ENCODE data around the gene MATK.

The MATK gene

GRCh38 chr19:3785938-3786824 lies at the start of gene MATK:
TSS of gene MATK (minus strand) at chr19:3786381. CDS start at chr19:3785135, 1,246 bp downstream.
- Mint-ChIP-seq H3K4me1 (ENCODE audit: low read depth) (peaks cover 5% of the 10 kb centered on the region), H3K36me3 (ENCODE audit: low read depth) (peaks cover 8% of the 10 kb centered on the region), H3K4me3 (peak within 1 kb of the TSS; percentile 62), H3K27ac (no peak within 1 kb of the TSS), H3K27me3 (ENCODE audit: low read depth) (peaks cover 34% of the 10 kb centered on the region), H3K9me3 (peaks cover 16% of the 10 kb centered on the region)

GRCh38 chr19:3835055-3835435 lies 48.9 kb upstream of the MATK start:
- Mint-ChIP-seq H3K27ac (no peak overlapping the region), H3K27me3 (ENCODE audit: low read depth) (no peaks in the 10 kb centered on the region), H3K4me3 (no peak overlapping the region), H3K4me1 (ENCODE audit: low read depth) (no peaks in the 10 kb centered on the region), H3K36me3 (ENCODE audit: low read depth) (no peaks in the 10 kb centered on the region), H3K9me3 (peaks cover 22% of the 10 kb centered on the region)

- Mint-ChIP-seq H3K4me1 (ENCODE audit: low read depth) (no peaks in the 10 kb centered on the region), H3K27ac (no peak overlapping the region), H3K4me3 (no peak overlapping the region), H3K36me3 (ENCODE audit: low read depth) (no peaks in the 10 kb centered on the region), H3K9me3 (peaks cover 18% of the 10 kb centered on the region), H3K27me3 (ENCODE audit: low read depth) (no peaks in the 10 kb centered on the region)
Observed at GRCh38 chr19:3834349-3835054, 48.3 kb upstream of the MATK start.

GRCh38 chr19:3833578-3834348 lies 47.6 kb upstream of the MATK start:
- H3K27me3 Mint-ChIP-seq (ENCODE audit: low read depth): no peaks in the 10 kb centered on the region
- no peak overlapping the region for H3K4me3 Mint-ChIP-seq
- H3K4me1 Mint-ChIP-seq (ENCODE audit: low read depth): no peaks in the 10 kb centered on the region
- no peak overlapping the region for H3K27ac Mint-ChIP-seq
- H3K36me3 Mint-ChIP-seq (ENCODE audit: low read depth): no peaks in the 10 kb centered on the region
- H3K9me3 Mint-ChIP-seq: peaks cover 13% of the 10 kb centered on the region

- H3K9me3 Mint-ChIP-seq: no peaks in the 10 kb centered on the region
- H3K4me3 Mint-ChIP-seq: no peak overlapping the region
- H3K4me1 Mint-ChIP-seq (ENCODE audit: low read depth): no peaks in the 10 kb centered on the region
- H3K27me3 Mint-ChIP-seq (ENCODE audit: low read depth): no peaks in the 10 kb centered on the region
- H3K27ac Mint-ChIP-seq: no peak overlapping the region
- no peaks in the 10 kb centered on the region for H3K36me3 Mint-ChIP-seq (ENCODE audit: low read depth)
Observed at GRCh38 chr19:3832001-3832400, 45.8 kb upstream of the MATK start.

GRCh38 chr19:3831601-3832000 lies 45.4 kb upstream of the MATK start:
- Mint-ChIP-seq H3K36me3 (ENCODE audit: low read depth) (no peaks in the 10 kb centered on the region), H3K4me1 (ENCODE audit: low read depth) (no peaks in the 10 kb centered on the region), H3K9me3 (no peaks in the 10 kb centered on the region), H3K4me3 (no peak overlapping the region), H3K27ac (no peak overlapping the region), H3K27me3 (ENCODE audit: low read depth) (no peaks in the 10 kb centered on the region)

GRCh38 chr19:3830621-3831589 lies 44.7 kb upstream of the MATK start:
- no peaks in the 10 kb centered on the region for H3K4me1 Mint-ChIP-seq (ENCODE audit: low read depth)
- no peaks in the 10 kb centered on the region for H3K36me3 Mint-ChIP-seq (ENCODE audit: low read depth)
- H3K9me3 Mint-ChIP-seq: no peaks in the 10 kb centered on the region
- H3K27me3 Mint-ChIP-seq (ENCODE audit: low read depth): no peaks in the 10 kb centered on the region
- no peak overlapping the region for H3K27ac Mint-ChIP-seq
- H3K4me3 Mint-ChIP-seq: no peak overlapping the region

GRCh38 chr19:3827306-3827705 lies 41.1 kb upstream of the MATK start:
- Mint-ChIP-seq H3K4me1 (ENCODE audit: low read depth) (no peaks in the 10 kb centered on the region), H3K27ac (no peak overlapping the region), H3K9me3 (no peaks in the 10 kb centered on the region), H3K27me3 (ENCODE audit: low read depth) (no peaks in the 10 kb centered on the region), H3K4me3 (no peak overlapping the region), H3K36me3 (ENCODE audit: low read depth) (no peaks in the 10 kb centered on the region)

- Mint-ChIP-seq H3K27me3 (ENCODE audit: low read depth) (no peaks in the 10 kb centered on the region), H3K36me3 (ENCODE audit: low read depth) (no peaks in the 10 kb centered on the region), H3K27ac (no peak overlapping the region), H3K9me3 (no peaks in the 10 kb centered on the region), H3K4me1 (ENCODE audit: low read depth) (peaks cover 6% of the 10 kb centered on the region), H3K4me3 (no peak overlapping the region)
Observed at GRCh38 chr19:3826163-3826562, 40.0 kb upstream of the MATK start.

- Mint-ChIP-seq H3K4me1 (ENCODE audit: low read depth) (peaks cover 6% of the 10 kb centered on the region), H3K27me3 (ENCODE audit: low read depth) (no peaks in the 10 kb centered on the region), H3K27ac (no peak overlapping the region), H3K9me3 (no peaks in the 10 kb centered on the region), H3K36me3 (ENCODE audit: low read depth) (no peaks in the 10 kb centered on the region), H3K4me3 (no peak overlapping the region)
Observed at GRCh38 chr19:3825286-3825956, 39.2 kb upstream of the MATK start.

GRCh38 chr19:3823350-3823713 lies 37.2 kb upstream of the MATK start:
- H3K27me3 Mint-ChIP-seq (ENCODE audit: low read depth): no peaks in the 10 kb centered on the region
- H3K4me3 Mint-ChIP-seq: no peak overlapping the region
- H3K9me3 Mint-ChIP-seq: no peaks in the 10 kb centered on the region
- H3K27ac Mint-ChIP-seq: no peak overlapping the region
- H3K36me3 Mint-ChIP-seq (ENCODE audit: low read depth): no peaks in the 10 kb centered on the region
- peaks cover 8% of the 10 kb centered on the region for H3K4me1 Mint-ChIP-seq (ENCODE audit: low read depth)

- Mint-ChIP-seq H3K9me3 (no peaks in the 10 kb centered on the region), H3K27me3 (ENCODE audit: low read depth) (no peaks in the 10 kb centered on the region), H3K27ac (no peak overlapping the region), H3K4me3 (no peak overlapping the region), H3K36me3 (ENCODE audit: low read depth) (no peaks in the 10 kb centered on the region), H3K4me1 (ENCODE audit: low read depth) (peaks cover 13% of the 10 kb centered on the region)
Observed at GRCh38 chr19:3822683-3823349, 36.6 kb upstream of the MATK start.

- Mint-ChIP-seq H3K4me3 (peak overlapping the region; percentile 5), H3K27ac (no peak overlapping the region), H3K9me3 (no peaks in the 10 kb centered on the region), H3K27me3 (ENCODE audit: low read depth) (no peaks in the 10 kb centered on the region), H3K4me1 (ENCODE audit: low read depth) (peaks cover 14% of the 10 kb centered on the region), H3K36me3 (ENCODE audit: low read depth) (no peaks in the 10 kb centered on the region)
Observed at GRCh38 chr19:3821857-3822364, 35.7 kb upstream of the MATK start.
